Mesenchymal stem cell (in vitro differentiated cells and primary cell): ENCODE results near the gene GJA3. TPM values are rescaled to one million over a fixed set of nuclear protein-coding genes. Genes with fewer than 3 reads are reported as not detected.

Source experiments
- DNase-seq: peaks from one replicate; pipeline ENCODE4 v3.0.0-alpha.2; 2013
- H2AFZ ChIP-seq: one replicate; pipeline ENCODE4 v1.6.1; 2013; ENCODE audit warnings: low read depth, mild to moderate bottlenecking, control low read depth, inconsistent platforms, low read length, moderate library complexity
- H2AK5ac ChIP-seq: 2 replicates; pipeline ENCODE4 v1.6.1; 2013; ENCODE audit warnings: low read length, moderate library complexity, mild to moderate bottlenecking, inconsistent platforms; ENCODE audit not compliant: severe bottlenecking
- H2BK120ac ChIP-seq: one replicate; pipeline ENCODE4 v1.6.1; 2013; ENCODE audit warnings: low read depth, mild to moderate bottlenecking, inconsistent platforms, low read length, moderate library complexity
- H2BK12ac ChIP-seq, 2 experiments: one replicate each; pipeline ENCODE4 v1.6.1; 2013; ENCODE audit warnings: inconsistent platforms in 2 of 2, low read length in 2 of 2, mild to moderate bottlenecking in 2 of 2, moderate library complexity in 2 of 2, control low read depth in 1 of 2
- H2BK15ac ChIP-seq: one replicate; pipeline ENCODE4 v1.6.1; 2013; ENCODE audit warnings: mild to moderate bottlenecking, low read depth, inconsistent platforms; ENCODE audit not compliant: poor library complexity, severe bottlenecking
- H2BK5ac ChIP-seq: 2 replicates; pipeline ENCODE4 v1.6.1; 2013; ENCODE audit warnings: low read depth, mild to moderate bottlenecking, low read length, control low read depth, inconsistent platforms; ENCODE audit not compliant: poor library complexity, severe bottlenecking
- H3K14ac ChIP-seq, 2 experiments: one replicate each; pipeline ENCODE4 v1.6.1; 2013; ENCODE audit warnings: inconsistent platforms in 2 of 2, low read length in 2 of 2, control low read depth in 1 of 2, mild to moderate bottlenecking in 1 of 2, moderate library complexity in 1 of 2
- H3K18ac ChIP-seq, 2 experiments: one replicate each; pipeline ENCODE4 v1.6.1; 2013; ENCODE audit warnings: inconsistent platforms in 2 of 2, low read length in 2 of 2, control low read depth in 1 of 2, low read depth in 1 of 2, mild to moderate bottlenecking in 1 of 2
- H3K23ac ChIP-seq, 2 experiments: one replicate each; pipeline ENCODE4 v1.6.1; 2013; ENCODE audit warnings: inconsistent platforms in 2 of 2, low read length in 2 of 2, mild to moderate bottlenecking in 2 of 2, moderate library complexity in 2 of 2, control low read depth in 1 of 2
- H3K27ac ChIP-seq: 2 replicates; pipeline ENCODE4 v1.5.1; 2013; ENCODE audit warnings: mild to moderate bottlenecking, moderate library complexity, low read length, control low read depth, inconsistent platforms; ENCODE audit not compliant: poor library complexity, severe bottlenecking
- H3K27me3 ChIP-seq, 2 experiments: 2 replicates each; pipeline versions ENCODE4 v1.6.1 to v1.7.0; 2013; ENCODE audit warnings: low read length in 2 of 2, mild to moderate bottlenecking in 2 of 2, moderate library complexity in 2 of 2, control low read depth in 1 of 2, inconsistent platforms in 1 of 2; ENCODE audit not compliant: control insufficient read depth in 1 of 2, insufficient read depth in 1 of 2
- H3K36me3 ChIP-seq, 2 experiments: 2 replicates each; pipeline versions ENCODE4 v1.6.1 to v1.7.0; 2013; ENCODE audit warnings: low read length in 2 of 2, control low read depth in 1 of 2, inconsistent platforms in 1 of 2, low read depth in 1 of 2, mild to moderate bottlenecking in 1 of 2; ENCODE audit not compliant: insufficient read depth in 2 of 2, control insufficient read depth in 1 of 2
- H3K4ac ChIP-seq, 2 experiments: one replicate each; pipeline ENCODE4 v1.6.1; 2013; ENCODE audit warnings: inconsistent platforms in 2 of 2, low read length in 2 of 2, mild to moderate bottlenecking in 2 of 2, moderate library complexity in 2 of 2, control low read depth in 1 of 2, low read depth in 1 of 2
- H3K4me1 ChIP-seq: 2 replicates; pipeline ENCODE4 v1.6.1; 2013; ENCODE audit warnings: low read depth, low read length, control low read depth; ENCODE audit not compliant: control insufficient read depth, insufficient read depth
- H3K4me2 ChIP-seq: 2 replicates; pipeline ENCODE4 v1.6.1; 2013; ENCODE audit warnings: low read length, mild to moderate bottlenecking, inconsistent platforms; ENCODE audit not compliant: poor library complexity, severe bottlenecking
- H3K4me3 ChIP-seq, 2 experiments: 2 replicates each; pipeline versions ENCODE4 v1.5.1 to v1.7.0; 2013; ENCODE audit warnings: low read length in 2 of 2, mild to moderate bottlenecking in 2 of 2, control low read depth in 1 of 2, low read depth in 1 of 2; ENCODE audit not compliant: insufficient read depth in 1 of 2
- H3K79me1 ChIP-seq: replicated peaks from 2 replicates; pipeline ENCODE4 v1.6.1; 2013; ENCODE audit warnings: mild to moderate bottlenecking, control low read depth, low read length, inconsistent platforms; ENCODE audit not compliant: poor library complexity, severe bottlenecking
- H3K9ac ChIP-seq: 2 replicates; pipeline ENCODE4 v1.7.0; 2013; ENCODE audit warnings: mild to moderate bottlenecking, low read length, moderate library complexity
- H3K9me3 ChIP-seq: 2 replicates; pipeline ENCODE4 v1.7.0; 2013; ENCODE audit warnings: mild to moderate bottlenecking, low read length; ENCODE audit not compliant: control insufficient read depth
- H4K8ac ChIP-seq: one replicate; pipeline ENCODE4 v1.6.1; 2013; ENCODE audit warnings: inconsistent platforms, mild to moderate bottlenecking, low read length, moderate library complexity
- H4K91ac ChIP-seq: one replicate; pipeline ENCODE4 v1.6.1; 2013; ENCODE audit warnings: mild to moderate bottlenecking, low read length, inconsistent platforms
- WGBS: methylation state at CpG from one replicate; pipeline ENCODE4 v1.1.7; 2013; ENCODE audit warnings: mixed read lengths; 5-methylcytosine and 5-hydroxymethylcytosine counted together
- polyA plus RNA-seq, 2 experiments: library from polyadenylated mRNA; stranded (reverse); fragments of 200-250 nt; gene quantifications; one replicate each; pipeline ENCODE4 v1.2.3, GENCODE V29; 2013

GJA3 gene
- polyA plus RNA-seq (2013, experiment 1 of 2), result 0.03 TPM
- 0.03 TPM for polyA plus RNA-seq (2013, experiment 2 of 2)

DNA sequence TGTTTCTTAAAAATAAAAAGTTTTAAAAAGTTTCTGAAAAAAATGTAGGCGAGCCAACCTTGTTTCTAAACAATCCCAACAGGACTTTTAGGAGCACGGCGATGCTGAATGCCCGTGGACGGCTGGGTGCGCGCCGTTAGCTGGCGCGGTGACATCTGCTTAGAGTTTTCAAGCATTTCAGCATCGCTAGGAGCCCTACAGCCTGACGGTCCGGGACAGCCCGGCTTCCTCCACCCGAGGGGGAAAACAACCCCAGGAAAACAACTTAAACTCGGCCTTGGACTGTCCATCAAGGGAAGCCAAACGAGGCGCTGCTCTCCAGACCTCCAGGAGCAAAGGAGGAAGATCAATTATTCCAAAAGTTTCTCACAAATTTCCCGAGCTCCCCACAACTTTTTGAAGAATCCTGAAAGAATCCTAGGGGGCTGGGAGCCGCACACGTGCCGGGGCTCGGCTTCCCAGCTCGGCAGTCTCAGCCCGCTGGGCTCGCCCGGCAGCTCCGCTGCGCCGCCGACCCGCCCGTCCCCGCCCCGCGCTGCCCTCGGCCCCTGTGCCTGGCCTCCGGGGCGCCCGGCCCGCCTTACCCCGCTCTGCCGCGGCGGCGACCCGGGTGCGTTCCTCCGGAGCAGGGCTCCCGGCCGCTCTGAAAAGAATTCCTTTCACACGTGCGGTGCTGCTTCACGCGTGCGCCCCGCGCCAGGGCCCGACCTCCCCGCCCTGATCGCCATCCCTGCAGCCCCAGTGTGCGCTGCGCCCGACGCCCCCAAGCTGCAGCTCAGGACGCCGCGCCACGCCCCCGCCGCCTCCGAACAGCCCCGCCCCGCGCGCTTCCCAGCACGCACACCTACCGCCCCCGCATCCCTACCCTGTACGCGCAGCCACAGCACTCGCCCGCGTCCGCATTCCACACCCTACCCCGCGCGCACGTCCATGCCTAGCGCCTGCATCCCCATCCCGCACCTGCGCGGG lies at the start of gene GJA3:
TSS of gene GJA3 (minus strand) at position 747 of the 969 bp plus-strand sequence. CDS start 17,764 bp downstream, outside the sequence.
- H2AK5ac ChIP-seq, result no peak within 1 kb of the TSS
- no peak within 1 kb of the TSS for H2BK15ac ChIP-seq
- peak within 1 kb of the TSS; percentile 72 for H3K4me2 ChIP-seq
- peak within 1 kb of the TSS; percentile 39 for H2AFZ ChIP-seq
- H3K9me3 ChIP-seq, result no peaks in the 10 kb centered on the region
- peak within 1 kb of the TSS in 1 of 2 experiments; percentile 48 for H3K14ac ChIP-seq
- H3K4me3 ChIP-seq, result peak within 1 kb of the TSS; percentile 64 to 75
- H3K36me3 ChIP-seq, result peaks cover 0 to 7% of the 10 kb centered on the region in 2 experiments
- peaks cover 16% of the 10 kb centered on the region for H3K4me1 ChIP-seq
- H4K91ac ChIP-seq, result no peak within 1 kb of the TSS
- peak within 1 kb of the TSS; percentile 43 for H3K9ac ChIP-seq
- no peak within 1 kb of the TSS for H2BK120ac ChIP-seq
- peak within 1 kb of the TSS; percentile 42 for H4K8ac ChIP-seq
- DNase-seq, result peak; percentile 40
- H3K4ac ChIP-seq, result no peak within 1 kb of the TSS
- H3K27ac ChIP-seq, result no peak within 1 kb of the TSS
- H2BK12ac ChIP-seq, result no peak within 1 kb of the TSS
- H3K18ac ChIP-seq, result peak within 1 kb of the TSS in 1 of 2 experiments; percentile 56
- no peak within 1 kb of the TSS for H2BK5ac ChIP-seq
- H3K27me3 ChIP-seq, result peaks cover 27 to 51% of the 10 kb centered on the region in 2 experiments
- no peaks in the 10 kb centered on the region for H3K79me1 ChIP-seq
- H3K23ac ChIP-seq, result peak within 1 kb of the TSS in 1 of 2 experiments; percentile 40
- WGBS, result under 1% methylated on average over 67 of the region's 93 CpGs

DNA sequence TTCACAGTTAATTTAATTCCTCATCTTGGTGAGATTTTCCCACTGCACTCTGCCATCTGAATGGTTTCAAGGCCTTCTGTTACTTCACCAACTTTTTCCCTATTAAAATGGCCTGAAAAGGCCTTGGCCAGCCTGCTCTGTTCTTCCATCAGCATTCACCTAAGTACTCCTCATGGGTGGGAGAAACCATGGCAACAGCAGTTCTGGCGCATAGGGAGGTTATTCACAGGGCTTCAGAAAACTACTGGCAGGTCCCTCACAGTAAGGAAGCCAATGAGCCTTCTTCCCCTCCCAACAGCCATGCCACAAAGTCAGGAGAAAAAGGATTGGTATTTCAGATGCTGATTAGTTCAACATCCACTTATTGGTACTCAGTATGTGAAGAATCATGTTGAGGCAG lies 49.1 kb upstream of the GJA3 start:
- no peak overlapping the region for H3K18ac ChIP-seq

DNA sequence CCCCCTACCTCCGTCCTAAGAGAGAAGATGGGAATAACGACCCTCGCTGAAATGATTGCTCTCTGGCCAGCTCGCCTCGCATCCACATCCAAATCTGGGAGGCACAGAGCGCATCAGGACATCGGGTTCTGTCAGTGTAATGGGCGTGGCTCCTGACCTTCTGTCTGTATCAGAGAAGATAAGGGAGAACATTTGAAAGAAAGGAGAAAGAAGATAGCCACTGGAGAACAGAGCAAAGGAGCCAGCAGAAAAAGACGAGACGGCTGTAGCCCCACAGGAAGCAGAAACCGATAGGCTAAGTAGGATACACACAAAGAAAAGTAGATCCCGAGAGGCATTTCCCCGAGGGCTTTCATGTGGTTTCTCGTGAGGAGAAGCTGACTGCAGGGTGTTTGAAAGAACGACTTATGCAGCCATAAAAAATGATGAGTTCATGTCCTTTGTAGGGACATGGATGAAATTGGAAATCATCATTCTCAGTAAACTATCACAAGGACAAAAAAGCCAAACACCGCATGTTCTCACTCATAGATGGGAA lies 45.9 kb upstream of the GJA3 start:
- Histone ChIP-seq H3K4me3 (no peak overlapping the region), H3K14ac (no peak overlapping the region), H4K91ac (no peak overlapping the region), H3K4me2 (no peak overlapping the region), H4K8ac (no peak overlapping the region), H3K4me1 (peaks cover 2% of the 10 kb centered on the region), H2BK15ac (no peak overlapping the region), H2BK120ac (no peak overlapping the region), H2AK5ac (no peak overlapping the region), H3K9me3 (no peaks in the 10 kb centered on the region), H3K9ac (no peak overlapping the region), H3K79me1 (no peaks in the 10 kb centered on the region), H3K4ac (no peak overlapping the region), H3K18ac (no peak overlapping the region), H2BK12ac (no peak overlapping the region), H2AFZ (no peak overlapping the region), H3K36me3 (no peaks in the 10 kb centered on the region), H2BK5ac (no peak overlapping the region), H3K23ac (no peak overlapping the region), H3K27ac (no peak overlapping the region), H3K27me3 (peaks cover 5 to 17% of the 10 kb centered on the region in 2 experiments)
- 86% methylated on average over 15 of the region's 16 CpGs for WGBS
- no peak for DNase-seq

More for the DNA sequence above, 49.1 kb upstream of the GJA3 start:
- Histone ChIP-seq H2BK12ac (no peak overlapping the region), H2AFZ (no peak overlapping the region), H3K4me1 (no peaks in the 10 kb centered on the region), H4K8ac (no peak overlapping the region), H3K9ac (no peak overlapping the region), H2BK120ac (no peak overlapping the region), H4K91ac (no peak overlapping the region), H3K14ac (no peak overlapping the region), H3K9me3 (peaks cover 7% of the 10 kb centered on the region), H2BK5ac (no peak overlapping the region), H3K23ac (no peak overlapping the region), H3K36me3 (no peaks in the 10 kb centered on the region), H2AK5ac (no peak overlapping the region), H3K79me1 (no peaks in the 10 kb centered on the region), H3K4me3 (no peak overlapping the region), H3K4me2 (no peak overlapping the region), H3K27me3 (peaks cover 5 to 33% of the 10 kb centered on the region in 2 experiments), H2BK15ac (no peak overlapping the region), H3K4ac (no peak overlapping the region), H3K27ac (no peak overlapping the region)
- DNase-seq, result no peak
- WGBS, result 70% methylated on average over 1 of the region's 1 CpG

DNA sequence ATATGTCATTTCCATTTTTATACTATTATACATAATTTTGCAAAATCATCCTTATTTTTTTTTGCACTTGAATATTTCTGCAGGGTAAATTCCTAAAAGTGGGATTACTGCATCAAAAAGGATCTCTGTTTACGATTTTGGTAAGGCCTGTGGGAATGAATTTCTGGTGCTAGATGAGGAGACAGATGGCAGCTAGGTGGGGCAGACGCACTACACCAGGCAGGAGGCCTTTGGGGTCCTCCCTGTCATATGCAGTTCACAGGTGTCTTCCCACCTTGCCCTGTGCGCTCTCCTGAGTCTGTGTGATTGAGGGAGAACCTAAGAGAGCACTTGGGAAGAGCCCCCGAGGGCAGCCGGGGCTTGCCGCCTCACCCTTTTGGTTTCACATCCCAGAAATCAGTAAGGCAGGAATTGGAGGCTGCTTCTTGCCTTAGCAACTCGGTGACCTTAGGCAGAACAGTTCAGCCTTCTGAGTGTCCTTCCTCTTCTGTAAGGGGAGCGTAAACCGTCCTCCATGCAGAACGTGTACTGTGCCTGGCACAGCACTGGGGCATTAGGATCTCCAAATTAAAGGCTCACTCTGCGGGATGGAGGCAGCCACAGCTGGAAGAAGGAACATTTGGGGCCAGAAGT lies 45.3 kb upstream of the GJA3 start:
- no peak overlapping the region for H3K4me3 ChIP-seq
- H3K4ac ChIP-seq, result no peak overlapping the region
- no peak overlapping the region for H2BK12ac ChIP-seq
- DNase-seq, result no peak
- H3K27me3 ChIP-seq, result peaks cover 5 to 17% of the 10 kb centered on the region in 2 experiments
- H4K8ac ChIP-seq, result no peak overlapping the region
- 78% methylated on average over 11 of the region's 11 CpGs for WGBS
- no peak overlapping the region for H3K18ac ChIP-seq
- H3K4me1 ChIP-seq, result peaks cover 2% of the 10 kb centered on the region
- no peak overlapping the region for H3K27ac ChIP-seq
- no peaks in the 10 kb centered on the region for H3K36me3 ChIP-seq
- H3K9ac ChIP-seq, result no peak overlapping the region
- no peaks in the 10 kb centered on the region for H3K79me1 ChIP-seq
- no peak overlapping the region for H2AK5ac ChIP-seq
- no peak overlapping the region for H2AFZ ChIP-seq
- H2BK120ac ChIP-seq, result no peak overlapping the region
- H2BK5ac ChIP-seq, result no peak overlapping the region
- peaks cover 4% of the 10 kb centered on the region for H3K9me3 ChIP-seq
- H3K4me2 ChIP-seq, result no peak overlapping the region
- H2BK15ac ChIP-seq, result no peak overlapping the region
- no peak overlapping the region for H4K91ac ChIP-seq
- H3K23ac ChIP-seq, result no peak overlapping the region
- no peak overlapping the region for H3K14ac ChIP-seq
